Measurements from ENCODE around the gene ATF4. TPM values are rescaled to one million over a fixed set of nuclear protein-coding genes. Genes with fewer than 3 reads are reported as not detected.
A peak's percentile ranks its signal among the peaks of the same experiment; 100 is the strongest.

ATF4 gene
- total and polyA plus RNA-seq, 2 of the 13 experiments (the other 11 are each of a cell fraction or from before 2014, with no cell fraction given): 486 to 1,297 TPM

DNA sequence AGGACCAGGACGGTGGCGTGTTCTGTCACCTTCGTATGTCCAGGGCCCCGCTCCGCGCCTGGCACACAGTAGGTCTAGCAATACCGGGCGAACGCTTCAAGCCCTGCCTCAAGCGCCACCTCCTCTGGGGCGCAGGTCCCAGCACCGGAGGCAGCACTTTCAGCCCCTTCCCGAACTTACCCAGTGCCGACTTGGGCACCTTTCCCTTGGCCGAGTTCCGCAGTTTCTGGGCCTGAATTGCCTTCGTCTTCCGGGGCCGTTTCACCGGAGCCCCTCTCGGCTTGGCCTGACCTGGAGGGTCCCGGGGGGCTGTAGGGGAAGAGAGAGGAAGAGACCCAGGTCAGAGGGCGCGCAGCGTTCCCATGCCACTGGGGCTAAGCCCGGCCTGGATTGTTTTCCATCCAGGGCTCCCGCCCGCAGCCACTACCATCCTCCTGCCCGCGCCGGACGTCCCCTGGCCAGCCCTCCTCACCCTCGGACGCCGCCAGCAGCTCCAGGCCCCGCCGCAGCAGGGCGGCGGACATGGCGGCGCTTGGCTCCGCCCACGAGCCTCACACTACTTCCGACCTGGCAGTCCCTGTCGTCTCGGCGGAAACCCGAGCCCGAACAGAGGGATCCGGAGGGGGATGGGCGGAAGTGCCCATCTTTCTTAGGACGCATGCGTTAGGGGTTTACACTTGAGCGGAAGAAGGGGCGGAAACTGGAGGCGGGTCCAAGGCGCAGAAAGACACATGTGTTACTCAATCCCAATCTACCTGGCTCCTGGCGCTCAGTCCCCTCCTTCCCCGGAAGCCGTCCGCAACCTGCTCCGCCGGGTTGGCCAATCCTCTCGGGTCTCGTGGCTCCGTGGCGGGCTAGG lies 12.1 kb downstream of the ATF4 start, which contains the start of gene RPS19BP1 (continued):
- TF ChIP-seq ZKSCAN5 (CRISPR knock-in tag; IDR thresholded peaks at IDR 0.05) (no peak), ZNF773 (CRISPR knock-in tag; IDR thresholded peaks at IDR 0.05; ENCODE audit: borderline replicate concordance) (no peak), ZNF101 (CRISPR knock-in tag; IDR thresholded peaks at IDR 0.05; ENCODE audit: borderline replicate concordance, low read depth) (no peak), ZBTB7B (CRISPR knock-in tag; IDR thresholded peaks at IDR 0.05) (no peak), TEAD2 (CRISPR knock-in tag; IDR thresholded peaks at IDR 0.05) (no peak), YEATS4 (CRISPR knock-in tag; IDR thresholded peaks at IDR 0.05; ENCODE audit: borderline replicate concordance) (peak; percentile 84), JDP2 (CRISPR knock-in tag; IDR thresholded peaks at IDR 0.05; ENCODE audit: borderline replicate concordance) (no peak), ZNF234 (CRISPR knock-in tag; conservative IDR thresholded peaks at IDR 0.05) (no peak), ZNF331 (CRISPR knock-in tag; IDR thresholded peaks at IDR 0.05) (no peak), ZNF160 (CRISPR knock-in tag; IDR thresholded peaks at IDR 0.05) (no peak; the same call in 1 of the 2 replicates), ELF4 (CRISPR knock-in tag; IDR thresholded peaks at IDR 0.05; ENCODE audit: borderline replicate concordance) (no peak), JUNB (CRISPR knock-in tag; IDR thresholded peaks at IDR 0.05; ENCODE audit: borderline replicate concordance) (no peak), KLF11 (CRISPR knock-in tag; IDR thresholded peaks at IDR 0.05) (no peak), ZNF451 (CRISPR knock-in tag; IDR thresholded peaks at IDR 0.05) (peak; percentile 29; the same call in 1 of the 2 replicates), SSRP1 (CRISPR knock-in tag; IDR thresholded peaks at IDR 0.05) (no peak), HNRNPL (IDR thresholded peaks at IDR 0.05; ENCODE audit: low read depth, low read length) (0 out of 2 replicates have a peak, but pooled peaks have one; percentile 30), KDM4B (CRISPR knock-in tag; IDR thresholded peaks at IDR 0.05) (no peak), KLF15 (CRISPR knock-in tag; IDR thresholded peaks at IDR 0.05; ENCODE audit: borderline replicate concordance) (no peak), ZNF589 (CRISPR knock-in tag; conservative IDR thresholded peaks at IDR 0.05) (peak; percentile 36; the same call in 1 of the 2 replicates)
- TF ChIP-seq, protein P1, sequence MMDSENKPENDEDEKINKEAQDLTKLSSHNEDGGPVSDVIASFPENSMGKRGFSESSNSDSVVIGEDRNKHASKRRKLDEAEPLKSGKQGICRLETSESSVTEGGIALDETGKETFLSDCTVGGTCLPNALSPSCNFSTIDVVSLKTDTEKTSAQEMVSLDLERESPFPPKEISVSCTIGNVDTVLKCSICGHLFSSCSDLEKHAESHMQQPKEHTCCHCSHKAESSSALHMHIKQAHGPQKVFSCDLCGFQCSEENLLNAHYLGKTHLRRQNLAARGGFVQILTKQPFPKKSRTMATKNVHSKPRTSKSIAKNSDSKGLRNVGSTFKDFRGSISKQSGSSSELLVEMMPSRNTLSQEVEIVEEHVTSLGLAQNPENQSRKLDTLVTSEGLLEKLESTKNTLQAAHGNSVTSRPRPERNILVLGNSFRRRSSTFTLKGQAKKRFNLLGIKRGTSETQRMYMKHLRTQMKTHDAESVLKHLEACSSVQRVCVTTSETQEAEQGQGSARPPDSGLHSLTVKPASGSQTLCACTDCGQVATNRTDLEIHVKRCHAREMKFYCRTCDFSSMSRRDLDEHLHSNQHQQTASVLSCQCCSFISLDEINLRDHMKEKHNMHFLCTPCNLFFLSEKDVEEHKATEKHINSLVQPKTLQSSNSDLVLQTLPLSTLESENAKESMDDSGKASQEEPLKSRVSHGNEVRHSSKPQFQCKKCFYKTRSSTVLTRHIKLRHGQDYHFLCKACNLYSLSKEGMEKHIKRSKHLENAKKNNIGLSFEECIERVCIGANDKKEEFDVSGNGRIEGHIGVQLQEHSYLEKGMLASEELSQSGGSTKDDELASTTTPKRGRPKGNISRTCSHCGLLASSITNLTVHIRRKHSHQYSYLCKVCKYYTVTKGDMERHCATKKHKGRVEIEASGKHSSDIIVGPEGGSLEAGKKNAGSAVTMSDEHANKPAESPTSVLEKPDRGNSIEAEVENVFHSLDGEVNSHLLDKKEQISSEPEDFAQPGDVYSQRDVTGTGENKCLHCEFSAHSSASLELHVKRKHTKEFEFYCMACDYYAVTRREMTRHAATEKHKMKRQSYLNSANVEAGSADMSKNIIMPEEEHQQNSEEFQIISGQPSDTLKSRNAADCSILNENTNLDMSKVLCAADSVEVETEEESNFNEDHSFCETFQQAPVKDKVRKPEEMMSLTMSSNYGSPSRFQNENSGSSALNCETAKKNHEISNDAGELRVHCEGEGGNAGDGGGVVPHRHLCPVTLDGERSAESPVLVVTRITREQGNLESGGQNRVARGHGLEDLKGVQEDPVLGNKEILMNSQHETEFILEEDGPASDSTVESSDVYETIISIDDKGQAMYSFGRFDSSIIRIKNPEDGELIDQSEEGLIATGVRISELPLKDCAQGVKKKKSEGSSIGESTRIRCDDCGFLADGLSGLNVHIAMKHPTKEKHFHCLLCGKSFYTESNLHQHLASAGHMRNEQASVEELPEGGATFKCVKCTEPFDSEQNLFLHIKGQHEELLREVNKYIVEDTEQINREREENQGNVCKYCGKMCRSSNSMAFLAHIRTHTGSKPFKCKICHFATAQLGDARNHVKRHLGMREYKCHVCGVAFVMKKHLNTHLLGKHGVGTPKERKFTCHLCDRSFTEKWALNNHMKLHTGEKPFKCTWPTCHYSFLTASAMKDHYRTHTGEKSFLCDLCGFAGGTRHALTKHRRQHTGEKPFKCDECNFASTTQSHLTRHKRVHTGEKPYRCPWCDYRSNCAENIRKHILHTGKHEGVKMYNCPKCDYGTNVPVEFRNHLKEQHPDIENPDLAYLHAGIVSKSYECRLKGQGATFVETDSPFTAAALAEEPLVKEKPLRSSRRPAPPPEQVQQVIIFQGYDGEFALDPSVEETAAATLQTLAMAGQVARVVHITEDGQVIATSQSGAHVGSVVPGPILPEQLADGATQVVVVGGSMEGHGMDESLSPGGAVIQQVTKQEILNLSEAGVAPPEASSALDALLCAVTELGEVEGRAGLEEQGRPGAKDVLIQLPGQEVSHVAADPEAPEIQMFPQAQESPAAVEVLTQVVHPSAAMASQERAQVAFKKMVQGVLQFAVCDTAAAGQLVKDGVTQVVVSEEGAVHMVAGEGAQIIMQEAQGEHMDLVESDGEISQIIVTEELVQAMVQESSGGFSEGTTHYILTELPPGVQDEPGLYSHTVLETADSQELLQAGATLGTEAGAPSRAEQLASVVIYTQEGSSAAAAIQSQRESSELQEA (CRISPR knock-in tag; IDR thresholded peaks at IDR 0.05; ENCODE audit: not compliant biosample characterization): peak; percentile 80
- TF ChIP-seq, protein P2, sequence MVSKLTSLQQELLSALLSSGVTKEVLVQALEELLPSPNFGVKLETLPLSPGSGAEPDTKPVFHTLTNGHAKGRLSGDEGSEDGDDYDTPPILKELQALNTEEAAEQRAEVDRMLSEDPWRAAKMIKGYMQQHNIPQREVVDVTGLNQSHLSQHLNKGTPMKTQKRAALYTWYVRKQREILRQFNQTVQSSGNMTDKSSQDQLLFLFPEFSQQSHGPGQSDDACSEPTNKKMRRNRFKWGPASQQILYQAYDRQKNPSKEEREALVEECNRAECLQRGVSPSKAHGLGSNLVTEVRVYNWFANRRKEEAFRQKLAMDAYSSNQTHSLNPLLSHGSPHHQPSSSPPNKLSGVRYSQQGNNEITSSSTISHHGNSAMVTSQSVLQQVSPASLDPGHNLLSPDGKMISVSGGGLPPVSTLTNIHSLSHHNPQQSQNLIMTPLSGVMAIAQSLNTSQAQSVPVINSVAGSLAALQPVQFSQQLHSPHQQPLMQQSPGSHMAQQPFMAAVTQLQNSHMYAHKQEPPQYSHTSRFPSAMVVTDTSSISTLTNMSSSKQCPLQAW (CRISPR knock-in tag; IDR thresholded peaks at IDR 0.05): peak; percentile 75

Measured in HepG2 (cell line).